GM12878 (cell line): ENCODE data around the gene GFRA1. TPM values are rescaled to one million over a fixed set of nuclear protein-coding genes. Genes with fewer than 3 reads are reported as not detected.

ENCODE experiments used
- ATAC-seq: fragments of 200-7000 bp; cut with Tn5 transposase; 3 replicates; pipeline ENCODE4 v1.9.1; 2020; ENCODE audit warnings: mild to moderate bottlenecking, moderate library complexity
- BruUV-seq: library from RNA; stranded (reverse); fragments of 400-500 nt; replicated peaks from 2 replicates; lab custom pipeline; 2021; lab: Mats Ljungman, UMichigan
- CTCF ChIA-PET: fragments of 300-600 bp; sonication (Branson Sonifier 250); formaldehyde crosslinking; extraction: SDS; loops from one replicate; lab custom pipeline; 2021; ENCODE audit warnings: inconsistent platforms; lab: Yijun Ruan, JAX
- POLR2A ChIA-PET: fragments of 350-600 bp; formaldehyde crosslinking; extraction: SDS; loops from one replicate; lab custom pipeline; 2021; ENCODE audit warnings: inconsistent platforms; lab: Charles Lee
- RAD21 ChIA-PET: fragments of 300-600 bp; sonication (Branson Sonifier 250); formaldehyde crosslinking; loops from one replicate; lab custom pipeline; 2023; ENCODE audit warnings: antibody characterized with exemption; ENCODE audit not compliant: unreplicated experiment; lab: Charles Lee
- SMC1A ChIA-PET: fragments of 300-600 bp; sonication (Branson Sonifier 250); formaldehyde crosslinking; loops from one replicate; lab custom pipeline; 2023; ENCODE audit not compliant: unreplicated experiment, uncharacterized antibody; lab: Charles Lee
- DNase-seq: peaks from one replicate; pipeline ENCODE4 v3.0.0-alpha.2; 2011; ENCODE audit warnings: low read depth, low spot score
- FAIRE-seq: peaks from 3 replicates; lab custom pipeline; 2011; peaks lifted over from hg19 to GRCh38; lab: Jason Lieb, UNC
- H2AFZ ChIP-seq: 2 replicates; pipeline ENCODE4 v1.6.0; 2011; ENCODE audit warnings: low read depth, low read length, control low read depth; ENCODE audit not compliant: control insufficient read depth
- H3K27ac ChIP-seq: 2 replicates; pipeline ENCODE4 v1.5.1; 2011; ENCODE audit warnings: control low read depth; ENCODE audit not compliant: control insufficient read depth, insufficient read depth
- H3K27me3 ChIP-seq, 2 experiments: replicated peaks in 1 of 2; 2 replicates each; pipeline versions ENCODE4 v1.6.0 to v1.6.1; 2011; ENCODE audit warnings: low read length in 1 of 2; ENCODE audit not compliant: control insufficient read depth in 2 of 2, insufficient read depth in 2 of 2
- H3K36me3 ChIP-seq, 2 experiments: 2 replicates each; pipeline ENCODE4 v1.5.1; 2011; ENCODE audit warnings: low read length in 1 of 2; ENCODE audit not compliant: control insufficient read depth in 2 of 2, insufficient read depth in 2 of 2
- H3K4me1 ChIP-seq: 2 replicates; pipeline ENCODE4 v1.6.1; 2011; ENCODE audit warnings: mild to moderate bottlenecking, low read length, moderate library complexity, mixed read lengths; ENCODE audit not compliant: control insufficient read depth, insufficient read depth
- H3K4me2 ChIP-seq: 2 replicates; pipeline ENCODE4 v1.6.0; 2011; ENCODE audit warnings: control low read depth; ENCODE audit not compliant: control insufficient read depth, insufficient read depth
- H3K4me3 ChIP-seq: fragments of 200-600 bp; sonication (generic); 2 replicates; pipeline ENCODE4 v1.5.1; 2016
- H3K79me2 ChIP-seq: 2 replicates; pipeline ENCODE4 v1.6.0; 2011; ENCODE audit warnings: low read length; ENCODE audit not compliant: control insufficient read depth, insufficient read depth
- H3K9ac ChIP-seq: 2 replicates; pipeline ENCODE4 v1.8.0; 2011; ENCODE audit warnings: low read length, control low read depth, mixed read lengths; ENCODE audit not compliant: control insufficient read depth, insufficient read depth
- H3K9me3 ChIP-seq: replicated peaks from 3 replicates; pipeline ENCODE4 v1.5.1; 2011; ENCODE audit warnings: mild to moderate bottlenecking, low read length; ENCODE audit not compliant: control insufficient read depth, insufficient read depth
- H4K20me1 ChIP-seq: 2 replicates; pipeline ENCODE4 v1.6.0; 2011; ENCODE audit not compliant: control insufficient read depth, insufficient read depth
- BCL3 ChIP-seq: IDR thresholded peaks from 2 replicates; pipeline ENCODE4 v1.6.1; 2011; ENCODE audit warnings: borderline replicate concordance, low read depth, mild to moderate bottlenecking, moderate library complexity, low read length; ENCODE audit not compliant: insufficient read depth, poor library complexity, severe bottlenecking
- CBFB ChIP-seq: IDR thresholded peaks from 2 replicates; pipeline ENCODE4 v1.6.1; 2016; ENCODE audit warnings: antibody characterized with exemption, low read depth
- CBX5 ChIP-seq: sonication (generic); IDR thresholded peaks from 2 replicates; pipeline ENCODE4 v1.6.1; 2016; ENCODE audit warnings: low read depth, moderate library complexity, mild to moderate bottlenecking, inconsistent platforms
- CEBPB ChIP-seq, 2 experiments: fragments of 150-350 bp in 1 of 2; IDR thresholded peaks; 2 replicates each; pipeline ENCODE4 v1.6.1; 2012 to 2014; ENCODE audit warnings: low read depth in 2 of 2, low read length in 2 of 2, borderline replicate concordance in 1 of 2, inconsistent platforms in 1 of 2
- CHD1 ChIP-seq: IDR thresholded peaks from 2 replicates; pipeline ENCODE4 v1.6.1; 2012; ENCODE audit warnings: low read depth, low read length, improper control_type of control experiment
- CHD4 ChIP-seq: fragments of 200-600 bp; sonication (generic); IDR thresholded peaks from 2 replicates; pipeline ENCODE4 v1.6.1; 2016; ENCODE audit warnings: mild to moderate bottlenecking
- FOS ChIP-seq: IDR thresholded peaks from 3 replicates; pipeline ENCODE4 v1.6.1; 2011; ENCODE audit warnings: borderline replicate concordance; ENCODE audit not compliant: insufficient read length; ENCODE audit errors: extremely low read depth
- MAX ChIP-seq: IDR thresholded peaks from 2 replicates; pipeline ENCODE4 v1.6.1; 2012; ENCODE audit warnings: low read depth, low read length, improper control_type of control experiment
- NFYA ChIP-seq: IDR thresholded peaks from 2 replicates; pipeline ENCODE4 v1.6.1; 2011; ENCODE audit warnings: low read depth, mild to moderate bottlenecking, low read length, improper control_type of control experiment, borderline replicate concordance
- SREBF2 ChIP-seq: IDR thresholded peaks from 2 replicates; pipeline ENCODE4 v1.6.1; 2012; ENCODE audit warnings: mild to moderate bottlenecking, low read length
- ZNF217 ChIP-seq: fragments of 450-650 bp; IDR thresholded peaks from 2 replicates; pipeline ENCODE4 v1.6.1; 2017; ENCODE audit warnings: antibody characterized with exemption, mild to moderate bottlenecking
- WGBS: methylation state at CpG from one replicate; pipeline ENCODE4 v1.1.6; 2016; ENCODE audit warnings: low lambda C conversion rate; ENCODE audit not compliant: insufficient replicate concordance, insufficient coverage; ENCODE audit errors: missing lambda C conversion rate; 5-methylcytosine and 5-hydroxymethylcytosine counted together
- in situ Hi-C: fragments of 300-500 bp; cut with MboI; formaldehyde crosslinking; loops from 9 replicates; pipeline ENCODE4 v1.14.3; 2018; ENCODE audit warnings: mixed read lengths
- intact Hi-C: fragments of 100-400 bp; cut with micrococcal nuclease; formaldehyde crosslinking; loops from one replicate; pipeline ENCODE4 v1.14.2; 2022; ENCODE audit not compliant: unreplicated experiment
- polyA plus RNA-seq, 11 experiments: library from polyadenylated mRNA; depleted of rRNA in 4 of 11; unstranded in 6 of 11; stranded (reverse) in 5 of 11; fragments of >200 nt; fragmentation: Nextera tagmentation in 4 of 11; fragmentation: Illumina TruSeq in 1 of 11; extraction: Ambion mirVana in 4 of 11; extraction: Trizol in 1 of 11; gene quantifications; 1 replicate in 1 of 11; 2 replicates in 10 of 11; pipeline versions ENCODE4 v1.2.1 to v1.2.3, GENCODE V29; 2011 to 2016; ENCODE audit warnings: inconsistent platforms in 2 of 11, missing spikeins in 2 of 11, low read depth in 1 of 11
- total RNA-seq, 4 experiments: library from RNA; depleted of rRNA in 3 of 4; stranded (reverse); fragments of >200 nt in 3 of 4; fragmentation: Illumina TruSeq in 1 of 4; extraction: Trizol in 1 of 4; gene quantifications; 2 replicates each; pipeline versions ENCODE4 v1.2.1 to v1.2.3, GENCODE V29; 2013 to 2021
- TF ChIP-seq, protein P1 (sequence below): IDR thresholded peaks from 2 replicates; pipeline ENCODE4 v1.6.1; 2012; ENCODE audit warnings: low read depth, low read length, improper control_type of control experiment
- TF ChIP-seq, protein P2 (sequence below): fragments of 450-650 bp; conservative IDR thresholded peaks from 2 replicates; pipeline ENCODE4 v1.6.1; 2017; ENCODE audit warnings: mild to moderate bottlenecking, moderate library complexity

GFRA1 gene
- total and polyA plus RNA-seq, 10 of the 15 experiments (the other 5 are each of a cell fraction or from before 2014, with no cell fraction given): 0.05 to 0.19 TPM; not detected in 8

DNA sequence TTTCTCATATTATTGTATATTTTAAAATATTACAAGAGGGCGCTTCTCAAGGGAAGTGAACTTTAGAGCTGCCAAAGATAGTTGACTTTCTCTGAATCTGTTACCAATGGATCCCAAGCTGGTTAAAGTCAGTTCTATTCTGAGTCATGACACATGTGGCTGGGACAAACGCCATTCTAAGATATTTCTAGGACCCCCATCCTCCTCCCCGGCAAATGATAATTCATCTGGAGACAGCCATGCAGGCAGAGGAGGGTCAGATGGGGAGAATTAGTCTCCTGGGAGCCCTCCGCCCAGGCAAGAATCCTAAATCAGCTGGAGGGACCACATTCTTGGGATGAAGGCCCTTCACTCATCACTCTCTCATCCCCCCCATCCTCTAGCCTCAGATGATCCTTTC is 187.7 kb downstream of the GFRA1 start:
- Histone ChIP-seq H3K9me3 (no peaks in the 10 kb centered on the region), H3K4me3 (no peak overlapping the region), H3K36me3 (no peaks in the 10 kb centered on the region), H3K79me2 (no peaks in the 10 kb centered on the region), H3K27me3 (no peaks in the 10 kb centered on the region; a peak in 1 of 4 replicates), H3K4me1 (no peaks in the 10 kb centered on the region), H2AFZ (no peak overlapping the region), H3K4me2 (no peak overlapping the region), H3K27ac (no peak overlapping the region), H3K9ac (no peak overlapping the region), H4K20me1 (no peaks in the 10 kb centered on the region)
- SMC1A ChIA-PET: no interaction called here
- in situ Hi-C loops (no loop called here), intact Hi-C loops (no loop called here)
- DNase-seq: no peak
- TF ChIP-seq CHD4 (no peak), BCL3 (no peak), MAX (no peak), CBX5 (no peak)
- no TSS peak for BruUV-seq
- POLR2A ChIA-PET: no interaction called here
- WGBS: 15% methylated on average over 4 of the region's 4 CpGs
- no peak for ATAC-seq
- RAD21 ChIA-PET: no interaction called here
- FAIRE-seq: no peak
- CTCF ChIA-PET: no interaction called here

DNA sequence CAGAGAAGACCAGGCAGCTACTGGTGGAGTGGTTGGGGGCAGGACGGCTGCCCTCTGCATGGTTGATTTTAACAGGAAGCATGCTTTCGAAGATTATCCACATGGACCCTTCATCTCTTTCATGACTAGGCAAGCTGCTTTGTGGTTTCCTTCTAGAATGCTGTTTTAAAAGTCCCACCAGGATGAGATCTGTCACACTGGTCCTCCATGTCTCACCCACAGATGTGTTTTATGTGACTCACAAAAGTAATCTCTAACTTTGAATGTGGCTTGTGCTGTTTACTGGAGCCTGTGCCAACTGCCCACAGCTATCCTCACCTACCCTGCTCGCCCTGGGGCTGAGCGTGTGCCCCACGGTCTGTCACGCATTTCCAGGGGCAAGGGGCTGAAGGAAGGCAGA is 188.8 kb downstream of the GFRA1 start:
- WGBS: 28% methylated on average over 6 of the region's 6 CpGs
- FAIRE-seq (no peak), ATAC-seq (no peak), DNase-seq (no peak)
- no peak overlapping the region for H3K9ac ChIP-seq
- H3K27me3 ChIP-seq: no peaks in the 10 kb centered on the region; a peak in 1 of 4 replicates
- no peaks in the 10 kb centered on the region for H3K4me1 ChIP-seq
- no peaks in the 10 kb centered on the region for H3K36me3 ChIP-seq
- ChIA-PET RAD21 (no interaction called here), POLR2A (no interaction called here), SMC1A (no interaction called here), CTCF (no interaction called here)
- no peaks in the 10 kb centered on the region for H3K79me2 ChIP-seq
- in situ Hi-C loops: no loop called here
- no peaks in the 10 kb centered on the region for H4K20me1 ChIP-seq
- H3K27ac ChIP-seq: no peak overlapping the region
- no TSS peak for BruUV-seq
- TF ChIP-seq CBFB: no peak
- TF ChIP-seq FOS: no peak
- no peak for TF ChIP-seq CEBPB (IDR thresholded peaks at IDR 0.05; ENCODE audit: borderline replicate concordance in 1 of 2, low read depth in 2 of 2, low read length in 2 of 2)
- no peak for TF ChIP-seq CHD1
- no peak for TF ChIP-seq NFYA
- TF ChIP-seq, protein P1, sequence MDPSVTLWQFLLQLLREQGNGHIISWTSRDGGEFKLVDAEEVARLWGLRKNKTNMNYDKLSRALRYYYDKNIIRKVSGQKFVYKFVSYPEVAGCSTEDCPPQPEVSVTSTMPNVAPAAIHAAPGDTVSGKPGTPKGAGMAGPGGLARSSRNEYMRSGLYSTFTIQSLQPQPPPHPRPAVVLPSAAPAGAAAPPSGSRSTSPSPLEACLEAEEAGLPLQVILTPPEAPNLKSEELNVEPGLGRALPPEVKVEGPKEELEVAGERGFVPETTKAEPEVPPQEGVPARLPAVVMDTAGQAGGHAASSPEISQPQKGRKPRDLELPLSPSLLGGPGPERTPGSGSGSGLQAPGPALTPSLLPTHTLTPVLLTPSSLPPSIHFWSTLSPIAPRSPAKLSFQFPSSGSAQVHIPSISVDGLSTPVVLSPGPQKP: no peak
- TF ChIP-seq, protein P2, sequence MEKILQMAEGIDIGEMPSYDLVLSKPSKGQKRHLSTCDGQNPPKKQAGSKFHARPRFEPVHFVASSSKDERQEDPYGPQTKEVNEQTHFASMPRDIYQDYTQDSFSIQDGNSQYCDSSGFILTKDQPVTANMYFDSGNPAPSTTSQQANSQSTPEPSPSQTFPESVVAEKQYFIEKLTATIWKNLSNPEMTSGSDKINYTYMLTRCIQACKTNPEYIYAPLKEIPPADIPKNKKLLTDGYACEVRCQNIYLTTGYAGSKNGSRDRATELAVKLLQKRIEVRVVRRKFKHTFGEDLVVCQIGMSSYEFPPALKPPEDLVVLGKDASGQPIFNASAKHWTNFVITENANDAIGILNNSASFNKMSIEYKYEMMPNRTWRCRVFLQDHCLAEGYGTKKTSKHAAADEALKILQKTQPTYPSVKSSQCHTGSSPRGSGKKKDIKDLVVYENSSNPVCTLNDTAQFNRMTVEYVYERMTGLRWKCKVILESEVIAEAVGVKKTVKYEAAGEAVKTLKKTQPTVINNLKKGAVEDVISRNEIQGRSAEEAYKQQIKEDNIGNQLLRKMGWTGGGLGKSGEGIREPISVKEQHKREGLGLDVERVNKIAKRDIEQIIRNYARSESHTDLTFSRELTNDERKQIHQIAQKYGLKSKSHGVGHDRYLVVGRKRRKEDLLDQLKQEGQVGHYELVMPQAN: no peak
- TF ChIP-seq ZNF217: no peak
- no peak for TF ChIP-seq SREBF2
- H3K4me3 ChIP-seq: no peak overlapping the region
- no peak overlapping the region for H3K4me2 ChIP-seq
- H2AFZ ChIP-seq: no peak overlapping the region
- intact Hi-C loops: no loop called here
- H3K9me3 ChIP-seq: no peaks in the 10 kb centered on the region
